ENCODE measurements around the gene DNAH8.

DNA sequence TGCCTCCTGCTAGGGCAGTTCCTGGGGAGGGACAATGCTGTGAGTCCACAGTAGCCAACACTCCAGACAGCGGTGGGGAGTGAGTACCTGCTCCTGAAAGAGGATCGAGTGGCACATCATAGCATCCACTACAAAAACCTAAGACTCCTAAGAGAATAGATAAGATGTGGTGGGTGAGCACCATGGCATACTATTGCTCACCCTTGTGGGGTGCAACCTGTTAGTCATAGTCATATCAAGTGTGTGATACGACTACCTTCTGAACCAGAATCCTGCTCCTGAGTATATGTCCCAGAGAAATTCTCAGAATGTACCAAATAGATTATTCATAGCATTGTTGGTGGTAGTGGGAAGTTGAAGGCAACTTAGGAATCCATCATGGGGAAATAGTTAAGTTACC lies 270.7 kb downstream of the DNAH8 start:
- no peak for TF ChIP-seq POLR2A (IDR thresholded peaks at IDR 0.05)
- TF ChIP-seq, protein P1, sequence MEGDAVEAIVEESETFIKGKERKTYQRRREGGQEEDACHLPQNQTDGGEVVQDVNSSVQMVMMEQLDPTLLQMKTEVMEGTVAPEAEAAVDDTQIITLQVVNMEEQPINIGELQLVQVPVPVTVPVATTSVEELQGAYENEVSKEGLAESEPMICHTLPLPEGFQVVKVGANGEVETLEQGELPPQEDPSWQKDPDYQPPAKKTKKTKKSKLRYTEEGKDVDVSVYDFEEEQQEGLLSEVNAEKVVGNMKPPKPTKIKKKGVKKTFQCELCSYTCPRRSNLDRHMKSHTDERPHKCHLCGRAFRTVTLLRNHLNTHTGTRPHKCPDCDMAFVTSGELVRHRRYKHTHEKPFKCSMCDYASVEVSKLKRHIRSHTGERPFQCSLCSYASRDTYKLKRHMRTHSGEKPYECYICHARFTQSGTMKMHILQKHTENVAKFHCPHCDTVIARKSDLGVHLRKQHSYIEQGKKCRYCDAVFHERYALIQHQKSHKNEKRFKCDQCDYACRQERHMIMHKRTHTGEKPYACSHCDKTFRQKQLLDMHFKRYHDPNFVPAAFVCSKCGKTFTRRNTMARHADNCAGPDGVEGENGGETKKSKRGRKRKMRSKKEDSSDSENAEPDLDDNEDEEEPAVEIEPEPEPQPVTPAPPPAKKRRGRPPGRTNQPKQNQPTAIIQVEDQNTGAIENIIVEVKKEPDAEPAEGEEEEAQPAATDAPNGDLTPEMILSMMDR (IDR thresholded peaks at IDR 0.05 in 4 of 5, conservative IDR thresholded peaks at IDR 0.05 in 1 of 5): no peak

Data from gastrocnemius medialis (tissue), 4 donors.